AG04450 (cell line): ENCODE data around the gene SRD5A3. TPM values are rescaled to one million over a fixed set of nuclear protein-coding genes. Genes with fewer than 3 reads are reported as not detected.
"Not testable (repeated sequence)": the region's sequence is repeated elsewhere in the genome, so short reads cannot be mapped to it uniquely, and the experiment has no call there.

Experiments used
- CTCF ChIA-PET: fragments of 300-600, 350-600 bp; formaldehyde crosslinking; extraction: SDS; loops from one replicate; lab custom pipeline; 2022; ENCODE audit warnings: antibody characterized with exemption, inconsistent platforms; lab: Charles Lee
- POLR2A ChIA-PET: fragments of 350-600 bp; formaldehyde crosslinking; extraction: SDS; loops from one replicate; lab custom pipeline; 2021; ENCODE audit warnings: antibody characterized with exemption, inconsistent platforms; lab: Yijun Ruan, JAX
- DNase-seq: peaks from one replicate; pipeline ENCODE4 v3.0.0-alpha.2; 2011; ENCODE audit warnings: low read depth, low spot score
- H3K27ac ChIP-seq: one replicate; pipeline ENCODE4 v1.5.1; 2012; ENCODE audit warnings: low read depth, low read length, control low read depth
- H3K27me3 ChIP-seq: one replicate; pipeline ENCODE4 v1.6.0; 2012; ENCODE audit warnings: low read length; ENCODE audit not compliant: control insufficient read depth, insufficient read depth
- H3K4me3 ChIP-seq: 2 replicates; pipeline ENCODE4 v1.5.1; 2011; ENCODE audit warnings: mild to moderate bottlenecking, low read depth, low read length, control low read depth
- H3K9me3 ChIP-seq: 2 replicates; pipeline ENCODE4 v1.5.1; 2012; ENCODE audit warnings: low read length; ENCODE audit not compliant: control insufficient read depth, insufficient read depth
- CTCF ChIP-seq: IDR thresholded peaks from 2 replicates; pipeline ENCODE4 v1.5.1; 2011; ENCODE audit warnings: low read depth, low read length, control low read depth, inconsistent platforms
- polyA plus RNA-seq: library from polyadenylated mRNA; depleted of rRNA; stranded (reverse); fragments of >200 nt; gene quantifications from 2 replicates; pipeline ENCODE4 v1.2.3, GENCODE V29; 2011

The SRD5A3 gene
- polyA plus RNA-seq, 1 experiment, result 15.8 TPM

GRCh38 chr4:55351824-55352223 lies 5.8 kb downstream of the SRD5A3 start:
- ChIA-PET CTCF (no interaction called here), POLR2A (no interaction called here)
- H3K4me3 ChIP-seq, result no peak overlapping the region
- no peaks in the 10 kb centered on the region for H3K9me3 ChIP-seq
- no peaks in the 10 kb centered on the region for H3K27me3 ChIP-seq
- no peak for TF ChIP-seq CTCF
- no peak for DNase-seq
- H3K27ac ChIP-seq, result no peak overlapping the region

GRCh38 chr4:55352726-55353125 lies 6.7 kb downstream of the SRD5A3 start:
- no peak for TF ChIP-seq CTCF
- no peak overlapping the region for H3K27ac ChIP-seq
- no peaks in the 10 kb centered on the region for H3K27me3 ChIP-seq
- ChIA-PET CTCF (no interaction called here), POLR2A (no interaction called here)
- no peak overlapping the region for H3K4me3 ChIP-seq
- H3K9me3 ChIP-seq, result no peaks in the 10 kb centered on the region
- DNase-seq, result no peak

GRCh38 chr4:55353228-55353747 lies 7.2 kb downstream of the SRD5A3 start:
- CTCF ChIA-PET, H3K4me3 ChIP-seq: not testable (repeated sequence)

GRCh38 chr4:55354648-55355047 lies 8.6 kb downstream of the SRD5A3 start:
- Histone ChIP-seq H3K27me3 (no peaks in the 10 kb centered on the region), H3K4me3 (no peak overlapping the region), H3K9me3 (no peaks in the 10 kb centered on the region), H3K27ac (no peak overlapping the region)
- TF ChIP-seq CTCF, result no peak
- no peak for DNase-seq
- ChIA-PET CTCF (interaction anchor here (0.6 to 2.2 kb wide), 3 partner anchors 8 to 606 kb away, joined by 3 to 7 read pairs (median 4); partner anchors contain the start of gene SRD5A3), POLR2A (no interaction called here)

More at GRCh38 chr4:55353228-55353747, 7.2 kb downstream of the SRD5A3 start:
- H3K27me3 ChIP-seq, POLR2A ChIA-PET, DNase-seq, H3K9me3 ChIP-seq, H3K27ac ChIP-seq: not testable (repeated sequence)

- no peak overlapping the region for H3K27ac ChIP-seq
- H3K9me3 ChIP-seq, result no peaks in the 10 kb centered on the region
- ChIA-PET CTCF (interaction anchor here (1.2 to 2.2 kb wide), 4 partner anchors 9 to 385 kb away, joined by 3 to 11 read pairs (median 6); partner anchors contain the start of gene SRD5A3), POLR2A (no interaction called here)
- DNase-seq, result no peak
- no peak for TF ChIP-seq CTCF
- H3K27me3 ChIP-seq, result no peaks in the 10 kb centered on the region
- H3K4me3 ChIP-seq, result no peak overlapping the region
Measured at GRCh38 chr4:55355555-55355954, 9.5 kb downstream of the SRD5A3 start.
